ENCODE results near the gene CNNM1. TPM values are rescaled to one million over a fixed set of nuclear protein-coding genes. Genes with fewer than 3 reads are reported as not detected.

The CNNM1 gene
- total RNA-seq, 4 donors from 2014 or later: 0.88 to 1.7 (median 1.5) TPM; not detected in 1

DNA sequence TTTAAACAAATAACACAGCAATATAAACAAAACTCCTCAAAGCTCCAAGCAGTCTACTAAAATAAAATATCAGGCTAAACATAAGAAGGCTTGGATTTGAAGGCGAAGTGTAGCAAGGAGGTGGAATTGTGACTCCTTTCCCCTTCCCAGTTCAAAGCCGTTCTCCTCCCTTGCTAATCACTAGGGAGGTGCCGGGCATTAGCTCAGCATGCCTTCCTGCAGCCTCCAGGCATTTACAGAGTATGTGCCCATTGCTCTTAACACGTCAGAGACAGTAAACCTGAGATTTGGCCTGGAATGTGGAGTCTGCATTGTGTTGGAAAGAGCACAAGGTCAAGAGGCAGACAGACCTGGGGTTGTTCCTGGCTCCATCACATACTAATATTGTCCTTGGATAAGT lies 15.6 kb downstream of the CNNM1 start:
- no peak overlapping the region for H3K27ac ChIP-seq
- intact Hi-C loops (cut with DNase I; ENCODE audit: low total_unique reads): no loop called here
- no peak overlapping the region for H3K4me3 ChIP-seq
- DNase-seq: no peak
- no peak for TF ChIP-seq CTCF (IDR thresholded peaks at IDR 0.05)
- TF ChIP-seq POLR2A (IDR thresholded peaks at IDR 0.05): no peak
- H3K27me3 ChIP-seq: no peaks in the 10 kb centered on the region
- H3K36me3 ChIP-seq: no peaks in the 10 kb centered on the region
- no peaks in the 10 kb centered on the region for H3K9me3 ChIP-seq
- no peaks in the 10 kb centered on the region for H3K4me1 ChIP-seq

DNA sequence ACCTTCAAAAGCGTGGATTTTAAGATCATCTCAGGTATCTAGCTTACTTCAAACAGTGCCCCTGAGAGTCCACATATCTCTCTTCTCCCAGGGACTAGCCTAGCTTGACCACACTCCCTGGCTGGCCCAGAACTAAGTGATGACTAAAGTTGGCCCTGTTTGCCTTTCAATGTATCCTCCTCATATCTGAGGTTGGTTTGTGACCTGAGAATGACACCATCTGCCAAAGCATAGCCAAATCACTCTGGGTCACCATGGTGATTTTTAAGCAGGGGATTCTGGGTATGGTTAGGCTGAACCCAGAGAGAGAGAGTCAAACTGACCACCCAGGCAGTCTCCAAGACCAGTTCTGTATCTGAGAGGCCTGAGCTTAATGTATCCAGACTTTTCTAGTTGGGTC lies 16.2 kb downstream of the CNNM1 start:
- H3K36me3 ChIP-seq: no peaks in the 10 kb centered on the region
- TF ChIP-seq POLR2A (IDR thresholded peaks at IDR 0.05) (no peak), CTCF (IDR thresholded peaks at IDR 0.05) (no peak)
- H3K4me1 ChIP-seq: no peaks in the 10 kb centered on the region
- no peak for DNase-seq
- H3K27ac ChIP-seq: no peak overlapping the region
- H3K4me3 ChIP-seq: no peak overlapping the region
- intact Hi-C loops (cut with DNase I; ENCODE audit: low total_unique reads): no loop called here
- H3K9me3 ChIP-seq: no peaks in the 10 kb centered on the region
- H3K27me3 ChIP-seq: no peaks in the 10 kb centered on the region

GRCh38 chr10:99346247-99346646 lies 17.1 kb downstream of the CNNM1 start:
- Histone ChIP-seq H3K9me3 (no peaks in the 10 kb centered on the region), H3K4me3 (no peak overlapping the region), H3K4me1 (no peaks in the 10 kb centered on the region), H3K27me3 (no peaks in the 10 kb centered on the region), H3K36me3 (no peaks in the 10 kb centered on the region), H3K27ac (no peak overlapping the region)
- TF ChIP-seq POLR2A (IDR thresholded peaks at IDR 0.05): no peak
- no peak for TF ChIP-seq CTCF (IDR thresholded peaks at IDR 0.05)
- intact Hi-C loops (cut with DNase I; ENCODE audit: low total_unique reads): no loop called here
- DNase-seq: no peak

DNA sequence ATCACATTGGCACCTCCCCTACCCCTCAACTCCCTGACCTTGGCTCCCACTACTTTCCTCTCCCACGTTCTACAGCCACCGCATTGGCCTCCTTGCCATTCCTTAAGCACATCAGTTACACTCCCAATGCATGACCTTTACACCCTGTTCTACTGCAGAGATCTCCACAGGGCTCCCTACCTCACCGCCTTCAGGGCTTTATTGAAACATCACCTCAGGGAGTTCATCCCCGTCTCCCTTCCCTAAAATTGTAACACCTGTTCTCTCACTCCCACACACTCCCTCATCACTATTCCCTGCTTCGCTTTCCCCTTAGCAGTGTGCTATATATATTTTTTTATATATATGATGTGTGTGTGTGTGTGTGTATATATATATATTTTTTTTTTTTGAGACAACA lies 18.5 kb downstream of the CNNM1 start:
- H3K4me3 ChIP-seq: no peak overlapping the region
- H3K9me3 ChIP-seq: no peaks in the 10 kb centered on the region
- no peaks in the 10 kb centered on the region for H3K4me1 ChIP-seq
- no peak overlapping the region for H3K27ac ChIP-seq
- intact Hi-C loops (cut with DNase I; ENCODE audit: low total_unique reads): no loop called here
- TF ChIP-seq POLR2A (IDR thresholded peaks at IDR 0.05): no peak
- no peak for DNase-seq
- H3K36me3 ChIP-seq: no peaks in the 10 kb centered on the region
- no peaks in the 10 kb centered on the region for H3K27me3 ChIP-seq

DNA sequence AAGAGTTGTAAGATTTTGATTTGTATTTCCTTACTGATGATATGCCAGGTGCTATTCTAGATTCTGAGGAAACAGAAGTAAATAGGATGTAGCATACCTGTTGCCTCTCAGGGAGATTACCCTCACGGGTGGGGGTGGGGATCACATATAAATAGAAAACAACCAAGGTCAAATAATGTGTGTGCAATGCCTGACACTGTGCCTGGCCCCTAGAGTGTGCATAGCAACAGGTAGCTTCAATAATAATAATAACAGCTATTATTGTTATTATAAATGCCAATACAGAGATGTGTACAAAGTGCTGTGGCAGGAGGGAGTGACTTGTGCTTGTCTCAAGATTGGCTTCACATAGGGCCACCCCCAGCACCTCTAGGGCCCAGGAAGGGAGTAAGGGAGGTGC lies 24.0 kb downstream of the CNNM1 start:
- Histone ChIP-seq H3K27ac (no peak overlapping the region), H3K4me1 (no peaks in the 10 kb centered on the region), H3K36me3 (no peaks in the 10 kb centered on the region), H3K27me3 (no peaks in the 10 kb centered on the region), H3K9me3 (no peaks in the 10 kb centered on the region), H3K4me3 (no peak overlapping the region)
- intact Hi-C loops (cut with DNase I; ENCODE audit: low total_unique reads): no loop called here
- no peak for TF ChIP-seq CTCF (IDR thresholded peaks at IDR 0.05)
- TF ChIP-seq POLR2A (IDR thresholded peaks at IDR 0.05): no peak
- DNase-seq: no peak

DNA sequence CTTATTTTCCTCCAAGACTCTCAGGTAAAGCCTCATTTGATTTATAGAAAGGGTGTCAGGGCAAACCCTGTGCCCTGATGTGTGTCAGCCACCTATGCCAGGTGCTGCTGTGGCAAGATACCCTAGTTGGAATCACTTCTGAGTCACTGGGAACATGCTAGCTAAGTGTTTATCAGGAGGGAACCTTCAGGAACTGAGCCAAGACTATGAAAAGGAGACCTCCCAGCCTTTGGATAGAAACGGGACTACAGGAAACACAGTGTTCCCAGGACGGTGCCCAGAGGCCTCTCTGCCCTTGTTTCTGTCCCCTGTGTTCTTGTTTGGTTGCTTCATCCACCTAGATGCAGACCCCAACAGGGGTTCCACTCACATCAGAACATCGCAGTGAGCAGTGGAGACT lies 28.5 kb downstream of the CNNM1 start:
- H3K4me3 ChIP-seq: no peak overlapping the region
- intact Hi-C loops (cut with DNase I; ENCODE audit: low total_unique reads): no loop called here
- TF ChIP-seq CTCF (IDR thresholded peaks at IDR 0.05) (no peak), POLR2A (IDR thresholded peaks at IDR 0.05) (no peak)
- no peak for DNase-seq
- H3K9me3 ChIP-seq: no peaks in the 10 kb centered on the region
- H3K4me1 ChIP-seq: no peaks in the 10 kb centered on the region
- no peaks in the 10 kb centered on the region for H3K27me3 ChIP-seq
- no peak overlapping the region for H3K27ac ChIP-seq
- H3K36me3 ChIP-seq: no peaks in the 10 kb centered on the region

All from uterus (tissue), 4 donors.